ENCODE data around the gene LMNA.

DNA sequence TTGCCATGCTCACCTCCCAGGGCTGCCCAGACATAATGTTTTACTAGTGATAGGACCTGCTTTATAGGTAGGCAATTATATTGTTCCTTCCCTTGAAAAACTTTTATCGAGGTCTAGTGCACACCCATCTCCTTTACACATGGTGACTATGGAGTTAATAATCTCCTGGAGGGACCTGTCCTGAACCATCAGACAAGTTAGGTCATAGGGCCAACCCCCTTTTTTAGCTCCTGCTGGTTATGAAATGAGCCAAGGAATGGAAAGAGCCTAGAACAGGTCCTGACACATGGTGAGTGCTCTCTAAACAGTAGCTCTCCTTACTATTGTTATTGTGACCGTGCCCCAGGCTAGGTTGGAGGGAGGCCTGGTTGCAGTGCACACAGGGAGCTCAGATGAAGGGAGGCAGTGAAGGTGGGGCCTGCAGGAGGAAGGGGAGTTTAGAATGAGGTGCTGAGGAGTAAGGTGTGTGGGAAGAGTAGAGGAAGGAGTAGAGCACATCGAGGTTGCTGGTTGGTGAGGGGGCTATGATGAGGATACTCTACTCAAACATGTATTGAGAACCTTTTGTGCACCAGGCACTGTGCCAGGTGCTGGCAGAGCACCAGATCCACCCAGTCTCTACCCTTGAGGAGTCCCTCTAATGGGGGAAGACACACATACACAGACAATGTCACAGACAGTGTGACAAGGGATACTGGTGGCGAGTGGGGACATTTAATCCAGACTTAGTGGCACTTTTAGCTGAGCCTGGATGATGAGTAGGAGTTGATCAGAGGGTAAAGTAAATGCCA is 14.1 kb upstream of the LMNA start:
- TF ChIP-seq, protein P1, sequence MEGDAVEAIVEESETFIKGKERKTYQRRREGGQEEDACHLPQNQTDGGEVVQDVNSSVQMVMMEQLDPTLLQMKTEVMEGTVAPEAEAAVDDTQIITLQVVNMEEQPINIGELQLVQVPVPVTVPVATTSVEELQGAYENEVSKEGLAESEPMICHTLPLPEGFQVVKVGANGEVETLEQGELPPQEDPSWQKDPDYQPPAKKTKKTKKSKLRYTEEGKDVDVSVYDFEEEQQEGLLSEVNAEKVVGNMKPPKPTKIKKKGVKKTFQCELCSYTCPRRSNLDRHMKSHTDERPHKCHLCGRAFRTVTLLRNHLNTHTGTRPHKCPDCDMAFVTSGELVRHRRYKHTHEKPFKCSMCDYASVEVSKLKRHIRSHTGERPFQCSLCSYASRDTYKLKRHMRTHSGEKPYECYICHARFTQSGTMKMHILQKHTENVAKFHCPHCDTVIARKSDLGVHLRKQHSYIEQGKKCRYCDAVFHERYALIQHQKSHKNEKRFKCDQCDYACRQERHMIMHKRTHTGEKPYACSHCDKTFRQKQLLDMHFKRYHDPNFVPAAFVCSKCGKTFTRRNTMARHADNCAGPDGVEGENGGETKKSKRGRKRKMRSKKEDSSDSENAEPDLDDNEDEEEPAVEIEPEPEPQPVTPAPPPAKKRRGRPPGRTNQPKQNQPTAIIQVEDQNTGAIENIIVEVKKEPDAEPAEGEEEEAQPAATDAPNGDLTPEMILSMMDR (IDR thresholded peaks at IDR 0.05): no peak
- TF ChIP-seq POLR2A (IDR thresholded peaks at IDR 0.05): no peak

Data from right lobe of liver (tissue), 4 donors.